ENCODE measurements around the gene LHFPL6.

Gene LHFPL6

GRCh38 chr13:39510316-39510695 is 92.7 kb downstream of the LHFPL6 start:
- no peak for DNase-seq (ENCODE audit: low spot score)

- no peak for DNase-seq (ENCODE audit: low spot score)
Measured at GRCh38 chr13:39509616-39510315, 93.2 kb downstream of the LHFPL6 start.

- no peak for DNase-seq (ENCODE audit: low spot score)
Measured at GRCh38 chr13:39506559-39507390, 96.2 kb downstream of the LHFPL6 start.

- DNase-seq (ENCODE audit: low spot score), result no peak
Measured at GRCh38 chr13:39505151-39505550, 97.8 kb downstream of the LHFPL6 start.

- DNase-seq (ENCODE audit: low spot score), result no peak
Measured at GRCh38 chr13:39503048-39503447, 99.9 kb downstream of the LHFPL6 start.

- peak; percentile 74 for DNase-seq (ENCODE audit: low spot score)
Measured at GRCh38 chr13:39501702-39502324, 101.2 kb downstream of the LHFPL6 start.

- no peak for DNase-seq (ENCODE audit: low spot score)
Measured at GRCh38 chr13:39499604-39500003, 103.4 kb downstream of the LHFPL6 start.

GRCh38 chr13:39498471-39499114 is 104.4 kb downstream of the LHFPL6 start:
- no peak for DNase-seq (ENCODE audit: low spot score)

- DNase-seq (ENCODE audit: low spot score), result no peak
Measured at GRCh38 chr13:39496506-39496905, 106.5 kb downstream of the LHFPL6 start.

GRCh38 chr13:39494633-39495032 is 108.4 kb downstream of the LHFPL6 start:
- DNase-seq (ENCODE audit: low spot score), result no peak

- DNase-seq (ENCODE audit: low spot score), result no peak
Measured at GRCh38 chr13:39494006-39494405, 109.0 kb downstream of the LHFPL6 start.

GRCh38 chr13:39490136-39490535 is 112.9 kb downstream of the LHFPL6 start:
- no peak for DNase-seq (ENCODE audit: low spot score)

- no peak for DNase-seq (ENCODE audit: low spot score)
Measured at GRCh38 chr13:39486758-39487157, 116.2 kb downstream of the LHFPL6 start.

- DNase-seq (ENCODE audit: low spot score), result no peak
Measured at GRCh38 chr13:39485314-39485700, 117.7 kb downstream of the LHFPL6 start.

GRCh38 chr13:39484506-39485313 is 118.3 kb downstream of the LHFPL6 start:
- DNase-seq (ENCODE audit: low spot score), result no peak

- no peak for DNase-seq (ENCODE audit: low spot score)
Measured at GRCh38 chr13:39483326-39483725, 119.7 kb downstream of the LHFPL6 start.

- DNase-seq (ENCODE audit: low spot score), result no peak
Measured at GRCh38 chr13:39481491-39481890, 121.5 kb downstream of the LHFPL6 start.

- no peak for DNase-seq (ENCODE audit: low spot score)
Measured at GRCh38 chr13:39474600-39474999, 128.4 kb downstream of the LHFPL6 start.

- no peak for DNase-seq (ENCODE audit: low spot score)
Measured at GRCh38 chr13:39469676-39470075, 133.3 kb downstream of the LHFPL6 start.

GRCh38 chr13:39468306-39468705 is 134.7 kb downstream of the LHFPL6 start:
- no peak for DNase-seq (ENCODE audit: low spot score)

GRCh38 chr13:39463611-39464010 is 139.4 kb downstream of the LHFPL6 start:
- DNase-seq (ENCODE audit: low spot score), result no peak

- DNase-seq (ENCODE audit: low spot score), result no peak
Measured at GRCh38 chr13:39462906-39463305, 140.1 kb downstream of the LHFPL6 start.

Data from SW480 (cell line).